Measurements from ENCODE around the gene TCF3. TPM values are rescaled to one million over a fixed set of nuclear protein-coding genes. Genes with fewer than 3 reads are reported as not detected.
"Not testable (repeated sequence)": the region's sequence is repeated elsewhere in the genome, so short reads cannot be mapped to it uniquely, and the experiment has no call there.

TCF3 gene
- total RNA-seq, 1 donor from 2014 or later, result 251 TPM

DNA sequence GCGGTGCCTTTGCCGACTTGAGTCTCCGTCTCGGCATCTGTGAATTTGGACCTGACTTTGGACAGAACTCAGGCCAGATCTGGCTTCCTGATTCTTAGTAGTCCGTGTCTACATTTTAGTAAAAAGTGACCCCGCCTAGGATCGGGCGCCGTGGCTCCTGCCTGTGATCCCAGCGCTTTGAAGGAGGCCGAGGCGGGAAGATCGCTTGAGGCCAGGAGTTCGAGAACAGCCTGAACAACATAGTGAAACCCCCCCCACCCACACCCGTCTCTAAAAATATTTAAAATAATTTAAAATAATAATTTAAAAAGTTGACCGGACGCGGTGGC, 849 bp upstream of the TCF3 start:
- DNase-seq (ENCODE audit: extremely low read depth, low read depth, low spot score), result no peak

- DNase-seq (ENCODE audit: extremely low read depth, low read depth, low spot score), result no peak
Measured at GRCh38 chr19:1651568-1652291, 685 bp downstream of the TCF3 start.

GRCh38 chr19:1650650-1651567, 1.5 kb downstream of the TCF3 start:
- DNase-seq (ENCODE audit: extremely low read depth, low read depth, low spot score), result no peak

DNA sequence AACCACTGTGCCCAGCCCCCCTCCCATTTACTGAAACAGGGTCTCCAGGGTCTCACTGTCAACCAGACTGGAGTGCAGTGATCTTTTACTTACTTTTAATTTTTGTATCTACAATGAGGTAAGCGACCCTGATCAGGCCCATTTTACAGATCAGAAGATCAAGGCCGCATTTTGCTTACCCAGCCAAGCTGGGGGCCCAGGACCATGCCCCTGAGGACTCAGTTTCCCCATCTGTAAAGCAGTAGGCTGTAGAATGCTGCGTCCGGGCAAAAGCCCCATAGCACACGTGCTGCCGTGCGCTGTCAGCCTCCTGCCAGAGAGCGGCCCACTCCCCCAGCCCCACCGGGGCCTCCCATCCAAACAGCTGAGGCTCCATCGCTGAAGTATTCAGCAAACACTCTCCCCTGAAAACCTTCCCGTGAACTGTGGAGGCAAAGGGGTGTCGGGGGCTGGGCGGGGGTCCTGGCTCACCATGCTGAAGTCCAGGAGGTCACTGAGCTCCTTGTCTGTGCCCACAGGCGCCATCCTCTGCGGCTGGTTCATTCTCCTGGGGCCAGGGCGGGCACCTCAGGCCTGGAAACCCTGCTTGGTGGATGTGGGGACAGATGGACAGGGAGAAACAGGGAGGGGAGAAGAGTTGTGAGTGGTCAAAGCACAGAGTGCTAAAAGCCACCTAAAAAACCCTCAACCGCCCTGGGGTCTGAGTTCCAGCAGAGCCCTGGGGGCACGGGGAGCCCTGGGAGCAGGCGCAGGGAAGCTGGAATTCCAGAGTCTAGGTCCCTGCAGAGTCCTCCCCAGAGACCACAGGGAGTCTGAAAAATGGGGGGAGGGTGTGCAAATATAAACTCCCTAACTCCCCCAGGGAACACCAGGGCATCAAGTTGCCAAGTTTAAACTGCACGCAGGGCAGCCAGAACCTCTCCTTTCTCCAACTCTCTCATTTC, 2.4 kb downstream of the TCF3 start:
- no peak for DNase-seq (ENCODE audit: extremely low read depth, low read depth, low spot score)

DNA sequence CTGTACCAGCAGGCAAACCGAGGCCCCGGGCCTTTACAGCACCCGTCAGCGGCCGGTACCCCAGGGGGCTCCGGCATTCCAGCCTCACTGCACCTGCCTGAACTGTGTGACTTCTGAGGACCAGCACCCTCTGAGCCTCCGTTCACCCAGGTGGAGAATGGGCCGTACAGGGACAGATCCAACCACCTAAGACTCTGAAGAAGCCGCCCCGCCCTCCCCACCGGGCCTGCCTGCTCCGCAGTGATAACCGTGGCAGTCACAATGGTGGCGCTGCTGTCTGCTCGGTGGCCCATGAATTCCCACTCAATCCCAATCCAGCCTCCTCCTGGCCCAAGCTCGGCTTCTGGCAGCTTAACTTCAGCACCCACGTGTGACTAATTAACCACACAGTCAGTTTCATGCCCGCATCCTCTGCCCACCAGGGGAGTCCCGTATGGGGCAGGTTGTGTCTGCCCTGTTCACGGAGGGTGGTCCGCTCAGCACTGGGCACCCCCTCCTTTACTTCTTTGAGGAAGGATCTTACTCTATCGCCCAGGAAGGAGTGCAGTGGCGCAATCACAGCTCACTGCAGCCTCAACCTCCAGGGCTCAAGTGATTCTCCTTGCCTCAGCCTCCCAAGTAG, 3.4 kb downstream of the TCF3 start:
- DNase-seq (ENCODE audit: extremely low read depth, low read depth, low spot score), result no peak

GRCh38 chr19:1648459-1648849, 4.0 kb downstream of the TCF3 start:
- DNase-seq (ENCODE audit: extremely low read depth, low read depth, low spot score), result no peak

DNA sequence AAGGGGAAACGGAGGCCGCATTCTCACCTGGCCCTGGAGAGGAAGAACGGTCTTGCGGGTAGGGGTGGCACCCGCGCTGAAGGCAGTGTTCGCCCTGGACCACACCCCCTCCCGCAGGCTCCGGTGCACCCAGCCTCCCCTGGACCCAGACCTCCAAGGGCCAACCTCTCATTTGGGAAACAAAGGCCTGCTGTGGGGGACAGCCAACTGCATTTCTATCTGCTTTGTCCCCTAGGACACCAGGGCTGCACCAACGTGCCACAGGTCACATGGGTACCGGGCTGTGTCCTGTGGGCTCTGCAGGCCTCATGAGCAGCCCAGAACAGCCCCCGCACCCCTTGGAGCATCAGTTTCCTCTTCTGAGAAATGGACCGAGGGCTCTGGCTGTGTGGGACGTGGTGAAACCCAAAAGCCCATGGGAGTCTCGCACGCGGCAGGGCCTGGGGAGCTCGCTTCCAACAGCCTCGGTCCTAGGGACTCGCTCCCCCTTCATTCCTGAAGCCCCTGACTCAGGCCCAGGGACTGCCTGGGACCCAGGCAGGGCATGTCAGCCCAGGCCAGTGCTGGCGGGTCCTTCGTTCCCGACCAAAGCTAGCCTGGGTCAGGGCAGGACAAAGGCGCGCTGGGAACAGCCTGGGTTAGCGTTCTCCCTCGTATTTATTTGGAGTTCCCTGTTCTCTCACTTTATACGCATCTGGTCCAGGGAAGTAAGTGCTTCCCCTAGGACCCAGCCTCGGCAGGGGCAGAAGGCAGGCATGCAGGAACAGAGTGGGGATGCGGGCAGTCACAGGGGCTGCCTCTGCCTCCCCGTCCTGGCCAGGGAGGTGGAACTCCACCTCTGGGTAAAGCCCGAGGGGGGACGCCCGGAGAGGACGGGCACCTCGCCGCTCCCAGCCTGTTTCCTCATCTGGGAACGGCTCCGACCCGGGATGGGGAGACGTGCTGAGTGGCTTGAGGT, 4.6 kb downstream of the TCF3 start:
- DNase-seq (ENCODE audit: extremely low read depth, low read depth, low spot score), result no peak

GRCh38 chr19:1646659-1647453, 5.6 kb downstream of the TCF3 start:
- DNase-seq (ENCODE audit: extremely low read depth, low read depth, low spot score), result no peak

- no peak for DNase-seq (ENCODE audit: extremely low read depth, low read depth, low spot score)
Measured at GRCh38 chr19:1646149-1646548, 6.3 kb downstream of the TCF3 start.

DNA sequence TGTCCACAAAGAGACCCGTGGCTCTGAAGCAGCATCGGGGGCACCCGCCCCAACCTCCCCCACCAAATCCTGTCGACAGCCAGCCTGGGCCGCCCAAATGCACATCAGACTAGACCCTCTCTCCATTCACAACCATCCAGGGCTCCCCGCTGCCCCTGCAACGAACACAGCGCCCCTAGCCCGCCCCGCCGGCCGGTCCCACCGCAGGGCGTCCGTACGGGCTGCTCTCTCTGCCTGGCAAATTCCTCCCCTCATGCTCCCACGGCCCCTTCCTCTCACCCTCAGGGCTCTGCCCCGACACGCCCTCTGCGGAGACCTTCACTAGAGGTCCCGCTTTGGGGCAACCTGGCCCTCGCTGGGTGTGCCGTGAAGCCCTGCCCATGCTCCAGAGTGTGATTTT, 7.1 kb downstream of the TCF3 start:
- DNase-seq (ENCODE audit: extremely low read depth, low read depth, low spot score), result no peak

- no peak for DNase-seq (ENCODE audit: extremely low read depth, low read depth, low spot score)
Measured at GRCh38 chr19:1644070-1644469, 8.3 kb downstream of the TCF3 start.

GRCh38 chr19:1640893-1641448, 11.4 kb downstream of the TCF3 start:
- DNase-seq (ENCODE audit: extremely low read depth, low read depth, low spot score), result not testable (repeated sequence)

DNA sequence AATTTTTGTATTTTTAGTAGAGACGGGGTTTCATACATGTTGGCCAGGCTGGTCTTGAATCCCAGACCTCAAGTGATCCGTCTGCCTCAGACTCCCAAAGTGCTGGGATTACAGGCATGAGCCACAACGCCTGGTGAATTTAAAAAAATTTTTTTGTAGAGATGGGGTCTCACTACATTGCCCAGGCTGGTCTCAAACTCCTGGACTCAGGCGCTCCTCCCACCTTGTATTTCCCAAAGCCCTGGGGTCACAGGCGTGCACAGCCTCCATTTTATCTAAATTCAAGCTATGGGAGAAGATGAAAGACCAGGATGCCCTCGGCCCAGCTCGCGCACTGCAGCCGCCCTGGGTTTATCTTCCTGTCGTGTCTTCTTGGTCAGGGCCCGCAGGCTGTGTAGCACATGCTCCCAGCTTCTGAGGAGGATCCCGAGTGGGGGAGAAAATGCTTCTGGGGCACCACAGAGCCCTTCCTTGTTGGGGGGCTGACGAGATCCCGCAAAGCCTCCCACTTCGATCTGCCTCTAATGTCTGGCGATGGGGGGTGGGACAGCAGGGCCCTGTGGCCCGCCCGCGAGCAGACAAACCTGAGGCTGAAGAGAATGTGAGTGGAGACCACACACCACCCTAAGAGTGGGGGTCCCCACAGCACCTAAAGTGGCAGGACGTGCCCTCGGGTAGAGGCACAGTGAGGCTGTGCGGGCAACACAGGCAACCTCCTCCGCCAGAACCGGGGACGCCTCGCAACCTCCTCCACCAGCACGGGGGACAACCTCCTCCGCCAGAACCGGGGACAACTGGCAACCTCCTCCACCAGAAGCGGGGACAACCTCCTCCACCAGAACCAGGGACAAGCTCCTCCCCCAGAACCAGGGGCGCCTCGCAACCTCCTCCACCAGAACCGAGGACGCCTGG, 15.8 kb downstream of the TCF3 start:
- DNase-seq (ENCODE audit: extremely low read depth, low read depth, low spot score), result no peak

DNA sequence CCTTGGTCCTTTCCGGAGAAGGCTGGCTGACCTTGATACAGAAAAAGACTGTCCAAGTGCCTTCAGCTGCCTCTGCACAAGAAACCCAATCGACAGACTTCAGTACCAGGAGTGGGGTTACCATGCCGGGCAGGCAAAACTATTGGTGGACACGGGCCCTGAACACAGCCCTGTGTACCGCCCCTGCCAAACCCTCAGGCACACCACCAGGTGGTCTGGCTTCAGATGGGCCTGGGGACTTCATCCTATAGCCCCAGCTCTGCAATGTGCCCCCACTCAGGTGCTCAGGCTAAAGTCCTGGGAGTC, 17.5 kb downstream of the TCF3 start:
- DNase-seq (ENCODE audit: extremely low read depth, low read depth, low spot score), result no peak

DNA sequence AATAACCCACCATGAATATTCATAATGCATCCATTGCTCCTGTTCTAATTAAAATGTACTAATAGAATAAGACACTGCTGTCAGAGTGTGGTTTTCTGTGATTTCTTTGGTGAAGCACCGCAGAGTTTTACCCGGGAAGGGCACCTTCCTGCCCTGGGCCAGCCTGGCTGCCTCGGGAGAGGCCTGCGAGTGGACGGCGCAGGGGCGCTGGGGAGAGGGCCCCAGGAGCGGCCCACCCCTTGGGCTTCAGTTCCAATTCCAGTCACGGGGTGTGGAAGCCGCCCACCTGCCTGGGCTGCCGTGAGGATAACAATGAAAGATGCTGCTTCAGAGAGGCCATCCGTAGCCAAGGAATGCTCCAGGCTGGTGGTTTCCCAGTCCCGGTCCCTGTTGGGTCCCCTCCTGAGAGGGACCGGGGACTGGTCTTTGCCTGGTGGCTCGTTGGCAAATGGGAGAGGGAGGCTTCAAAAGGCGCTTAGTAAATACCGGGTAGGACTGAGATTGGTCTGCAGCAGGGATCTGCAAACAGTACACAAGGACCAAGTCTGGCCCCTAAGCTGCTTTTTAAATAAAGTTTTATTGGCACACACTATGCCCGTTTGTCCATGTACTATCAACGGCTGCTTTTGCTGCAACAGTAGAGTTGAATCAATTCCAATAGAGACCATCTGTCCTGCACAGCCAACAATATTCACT, 18.0 kb downstream of the TCF3 start:
- DNase-seq (ENCODE audit: extremely low read depth, low read depth, low spot score), result no peak

DNA sequence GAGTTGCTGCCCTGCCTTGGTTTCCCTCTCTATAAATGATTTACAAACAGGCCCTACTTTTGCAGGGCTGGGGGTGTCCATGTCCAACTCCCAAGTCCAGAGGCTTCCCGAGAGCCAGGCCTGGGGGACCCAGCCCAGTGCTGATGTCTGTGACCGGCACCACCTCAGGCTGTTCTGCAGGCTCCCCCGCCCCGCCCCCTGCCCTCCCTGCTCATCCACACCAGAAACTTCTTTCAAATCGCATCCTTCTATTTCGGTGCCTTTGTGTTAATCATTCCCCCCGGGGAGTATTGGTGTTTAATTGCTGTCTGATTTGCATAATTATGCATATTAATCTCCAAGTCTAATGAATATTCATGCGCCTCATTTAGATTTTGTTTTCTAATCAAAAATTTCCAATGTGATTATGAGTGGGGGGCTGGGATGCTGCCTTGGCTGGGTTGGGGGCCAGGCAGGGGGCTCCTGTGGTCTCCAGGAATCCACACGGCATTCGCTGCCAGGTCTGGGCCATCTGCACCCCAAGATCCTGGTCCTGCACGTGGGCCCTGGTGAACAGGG, 19.1 kb downstream of the TCF3 start:
- DNase-seq (ENCODE audit: extremely low read depth, low read depth, low spot score), result no peak

Measured in glomerular endothelial cell (primary cell).